NCI-H187 (cell line): ENCODE data around the gene NHLRC3.
"Not testable (repeated sequence)": the region's sequence is repeated elsewhere in the genome, so short reads cannot be mapped to it uniquely, and the experiment has no call there.

Source experiments
- DNase-seq, 2 experiments: peaks; one replicate each; lab custom pipeline; 2025; lab: John Stamatoyannopoulos, UW

Gene NHLRC3, protein sequence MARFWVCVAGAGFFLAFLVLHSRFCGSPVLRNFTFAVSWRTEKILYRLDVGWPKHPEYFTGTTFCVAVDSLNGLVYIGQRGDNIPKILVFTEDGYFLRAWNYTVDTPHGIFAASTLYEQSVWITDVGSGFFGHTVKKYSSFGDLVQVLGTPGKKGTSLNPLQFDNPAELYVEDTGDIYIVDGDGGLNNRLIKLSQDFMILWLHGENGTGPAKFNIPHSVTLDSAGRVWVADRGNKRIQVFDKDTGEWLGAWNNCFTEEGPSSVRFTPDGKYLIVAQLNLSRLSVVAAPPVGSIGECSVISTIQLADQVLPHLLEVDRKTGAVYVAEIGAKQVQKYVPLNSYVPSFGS

DNA sequence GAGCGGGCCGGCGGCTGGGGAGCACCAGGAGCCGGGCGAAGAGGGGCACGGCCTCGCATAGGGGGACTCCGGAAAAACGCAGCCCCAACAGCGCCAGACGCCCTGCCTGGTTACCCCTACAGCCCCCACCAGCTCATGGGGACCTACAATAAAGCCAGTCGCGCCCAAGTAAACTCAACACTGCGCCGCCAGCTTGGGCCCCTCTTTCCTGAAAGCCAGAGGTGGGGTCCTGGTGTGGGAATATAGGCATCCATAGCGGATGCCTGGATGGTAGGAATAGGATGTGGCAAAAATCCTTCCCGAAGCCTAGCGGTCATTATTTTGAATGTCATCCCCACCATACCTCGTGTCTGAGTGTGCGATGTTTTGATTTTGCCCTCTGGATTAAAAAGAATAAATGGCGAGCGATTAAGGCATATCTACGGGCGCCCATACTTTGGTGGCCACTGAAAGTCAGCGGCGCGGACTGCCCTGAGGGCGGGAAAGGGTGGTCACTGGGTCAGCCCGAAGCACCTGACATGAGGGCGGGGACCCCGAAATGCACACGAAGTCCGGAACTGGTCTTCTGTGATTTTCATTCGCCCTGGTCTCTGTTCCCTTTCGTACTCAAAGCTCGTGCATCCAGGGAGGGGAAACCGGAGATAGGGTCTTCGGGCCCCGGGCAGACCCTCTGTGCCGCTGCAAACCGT, at the start of gene NHLRC3, which contains the start of gene PROSER1:
NHLRC3 (plus strand) TSS at position 577 of the 689 bp plus-strand sequence. CDS start 184 bp downstream, outside the sequence.
PROSER1 (minus strand) TSS at position 210 of the 689 bp plus-strand sequence. CDS start 847 bp downstream, outside the sequence.
- DNase-seq = peak; percentile 83 to 95

DNA sequence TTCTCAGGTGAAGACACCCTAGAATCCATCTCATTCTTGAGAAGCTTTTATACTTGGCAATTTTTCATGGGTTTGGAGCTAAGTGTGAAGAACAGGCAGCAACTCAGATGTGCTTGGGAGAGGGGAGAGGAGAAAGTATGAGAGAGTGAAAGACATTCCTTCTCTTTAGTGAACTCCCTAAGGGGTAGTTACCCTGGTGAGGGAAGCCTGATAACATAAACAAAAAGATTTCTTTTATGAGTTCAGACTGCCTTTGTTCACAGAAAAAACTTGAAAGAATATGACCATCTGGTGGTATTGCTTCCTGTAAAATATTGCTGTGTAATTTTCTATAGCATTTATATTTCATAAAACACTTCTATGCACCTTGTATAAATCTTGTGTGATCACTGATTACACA, 47.6 kb upstream of the NHLRC3 start, which contains the start of gene STOML3:
STOML3 (minus strand) TSS at position 139 of the 400 bp plus-strand sequence; CDS start at position 29, 110 bp downstream.
- no peak for DNase-seq

DNA sequence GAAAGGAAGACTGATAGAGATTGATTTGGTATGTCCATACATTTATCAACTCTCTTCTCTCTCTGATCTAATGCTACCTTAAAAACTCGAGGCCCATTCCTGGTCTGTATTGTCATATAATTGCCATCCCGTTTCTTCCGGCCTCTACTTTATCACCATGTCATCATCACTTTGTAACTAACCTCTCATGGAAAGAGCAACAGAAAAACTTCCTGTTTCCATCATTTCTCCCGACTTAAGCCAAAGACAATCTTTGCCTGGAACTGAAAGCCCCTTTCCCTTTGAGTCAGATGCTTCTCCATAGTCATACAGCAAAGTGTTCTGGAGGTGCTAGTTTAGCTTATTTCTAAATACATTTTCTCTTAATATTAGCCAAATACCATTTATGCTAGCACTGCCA, 44.9 kb upstream of the NHLRC3 start:
- DNase-seq = no peak

DNA sequence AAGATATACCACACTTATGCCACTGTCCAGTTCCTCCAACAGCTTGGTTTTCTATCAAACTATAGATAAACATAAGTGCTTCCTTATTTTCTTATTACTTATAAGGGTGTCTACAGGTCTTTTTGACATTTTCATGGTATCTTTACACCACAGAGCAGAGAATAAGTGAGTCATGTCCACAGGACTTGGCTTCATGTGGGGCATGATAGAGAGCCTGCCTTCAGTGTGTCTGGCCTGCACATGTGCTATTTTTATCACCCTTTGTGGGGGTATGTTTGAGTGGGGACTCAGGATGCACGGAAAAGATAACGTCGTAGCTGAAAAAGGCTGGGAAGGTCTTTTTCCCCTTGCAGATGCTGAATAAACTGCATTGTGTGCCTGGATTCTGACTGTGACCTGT, 39.5 kb upstream of the NHLRC3 start:
- DNase-seq = no peak

DNA sequence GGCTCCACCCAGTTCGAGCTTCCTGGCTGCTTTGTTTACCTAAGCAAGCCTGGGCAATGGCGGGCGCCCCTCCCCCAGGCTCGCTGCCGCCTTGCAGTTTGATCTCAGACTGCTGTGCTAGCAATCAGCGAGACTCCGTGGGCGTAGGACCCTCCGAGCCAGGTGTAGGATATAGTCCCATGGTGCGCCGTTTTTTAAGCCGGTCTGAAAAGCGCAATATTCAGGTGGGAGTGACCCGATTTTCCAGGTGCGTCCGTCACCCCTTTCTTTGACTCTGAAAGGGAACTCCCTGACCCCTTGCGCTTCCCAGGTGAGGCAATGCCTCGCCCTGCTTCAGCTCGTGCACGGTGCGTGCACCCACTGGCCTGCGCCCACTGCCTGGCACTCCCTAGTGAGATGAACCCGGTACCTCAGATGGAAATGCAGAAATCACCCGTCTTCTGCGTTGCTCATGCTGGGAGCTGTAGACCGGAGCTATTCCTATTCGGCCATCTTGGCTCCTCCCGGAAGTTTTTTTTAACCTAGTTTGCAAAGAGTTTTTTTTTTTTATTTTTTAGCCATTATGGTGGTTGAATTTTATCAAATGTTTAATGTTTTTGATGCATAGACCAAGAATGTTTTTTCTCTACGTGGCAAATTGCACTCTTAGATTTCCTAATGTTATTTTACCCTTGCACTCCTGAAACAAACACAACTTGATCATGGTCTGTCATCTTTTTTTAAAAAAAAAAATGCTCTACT, 31.7 kb upstream of the NHLRC3 start:
- not testable (repeated sequence) for DNase-seq

DNA sequence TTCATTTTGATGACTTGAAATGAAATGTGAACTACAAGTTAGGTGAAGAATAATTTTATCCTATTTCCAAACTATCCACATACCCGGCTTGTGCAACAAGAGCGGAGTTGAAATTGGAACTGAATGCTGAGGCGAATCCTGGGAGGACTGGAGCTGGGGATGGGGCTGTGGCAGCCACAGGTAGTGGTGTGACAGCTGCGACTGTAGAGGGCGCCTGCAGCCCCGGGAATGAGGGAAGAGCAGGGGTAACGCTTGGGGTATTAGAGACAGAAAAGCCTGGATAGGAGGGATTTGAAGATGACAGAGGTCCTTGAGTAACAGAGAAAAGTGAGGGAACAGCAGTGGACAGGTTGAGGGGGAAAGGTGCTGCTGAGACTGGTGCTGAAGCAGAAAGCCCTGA, 25.6 kb upstream of the NHLRC3 start:
- no peak for DNase-seq

DNA sequence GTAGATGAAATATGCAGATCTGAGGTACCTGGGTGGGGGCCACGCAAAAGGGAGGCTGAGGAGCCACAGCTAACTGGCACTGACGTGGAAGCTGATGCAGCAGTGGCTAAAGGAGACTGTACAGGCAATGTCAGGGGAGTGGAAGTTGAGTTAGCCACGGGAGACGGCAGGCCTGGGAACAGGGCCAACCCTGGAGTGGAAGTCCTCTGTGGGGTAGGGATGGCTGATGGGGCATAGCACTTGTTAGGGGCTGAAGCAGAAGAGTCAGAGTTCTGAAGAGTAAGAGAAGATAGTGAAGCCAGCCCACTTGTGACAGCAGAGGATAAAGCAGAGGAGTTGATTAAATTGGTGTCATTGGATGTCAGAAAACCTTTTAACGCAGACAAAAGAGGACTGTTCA, 24.8 kb upstream of the NHLRC3 start:
- DNase-seq = no peak

DNA sequence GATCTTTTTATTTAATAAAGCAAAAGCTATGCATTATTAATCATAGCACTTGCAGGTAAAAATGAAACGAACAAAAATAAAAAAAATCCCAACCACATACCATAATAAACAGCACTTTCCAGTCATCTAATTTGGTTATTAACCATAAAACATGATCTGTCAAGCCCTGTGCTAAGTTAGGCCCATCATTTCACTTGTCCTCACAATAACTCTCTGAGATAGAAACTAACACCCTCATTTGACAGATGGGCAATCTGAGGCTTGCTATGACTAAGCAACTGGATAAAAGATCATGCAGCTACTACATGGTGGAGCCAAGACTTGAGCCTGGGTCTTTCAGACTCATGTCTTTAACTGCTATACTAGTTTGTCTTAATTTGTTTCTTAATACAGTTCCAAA, 22.2 kb upstream of the NHLRC3 start:
- no peak for DNase-seq

DNA sequence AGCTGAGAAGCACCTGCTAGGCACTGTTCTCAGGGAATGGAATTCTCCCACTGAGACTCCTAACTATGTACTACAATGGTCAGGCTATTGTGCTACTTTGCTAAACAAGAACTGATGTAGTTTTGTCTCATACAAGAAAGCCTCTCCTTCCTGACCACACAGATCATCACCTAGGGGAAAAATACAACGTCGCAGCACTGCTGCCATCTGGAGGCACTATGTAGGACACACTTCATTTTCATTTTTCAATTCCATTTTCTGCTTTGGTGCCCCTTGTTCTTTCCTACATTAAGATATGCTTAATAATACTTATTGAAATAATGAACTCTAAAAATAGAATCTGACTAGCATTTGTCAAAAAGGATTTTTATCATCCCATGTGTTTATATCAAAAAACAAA, 21.5 kb upstream of the NHLRC3 start:
- DNase-seq = no peak

DNA sequence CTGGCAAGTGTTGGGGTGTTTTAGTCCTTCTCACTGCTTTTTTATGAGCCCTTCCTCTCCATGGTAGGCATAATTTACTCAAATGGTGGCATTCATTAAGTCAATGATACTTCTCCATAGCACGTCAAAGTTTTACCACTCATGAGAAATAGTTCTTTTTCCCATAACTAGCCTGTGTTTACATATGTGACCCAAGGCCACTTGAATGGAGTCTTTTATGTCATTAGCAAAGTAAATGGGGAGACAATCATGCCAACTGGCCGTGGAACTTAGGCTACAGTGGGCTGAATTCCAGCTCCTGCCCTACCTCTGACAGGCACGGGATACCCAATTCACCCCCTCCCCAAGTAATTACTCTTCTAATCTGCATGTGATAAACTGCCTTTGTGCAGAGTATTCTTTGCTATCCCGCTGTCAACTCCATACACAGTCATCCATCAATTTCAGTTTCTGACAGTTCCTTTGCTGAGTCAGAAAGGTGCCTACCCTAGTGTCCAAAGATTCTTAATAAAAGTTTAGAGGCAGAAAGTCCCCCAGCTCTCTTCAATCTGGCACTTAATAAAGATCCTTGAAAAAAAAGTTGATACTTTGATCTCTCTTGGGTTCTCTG, 17.3 kb upstream of the NHLRC3 start:
- DNase-seq = no peak

DNA sequence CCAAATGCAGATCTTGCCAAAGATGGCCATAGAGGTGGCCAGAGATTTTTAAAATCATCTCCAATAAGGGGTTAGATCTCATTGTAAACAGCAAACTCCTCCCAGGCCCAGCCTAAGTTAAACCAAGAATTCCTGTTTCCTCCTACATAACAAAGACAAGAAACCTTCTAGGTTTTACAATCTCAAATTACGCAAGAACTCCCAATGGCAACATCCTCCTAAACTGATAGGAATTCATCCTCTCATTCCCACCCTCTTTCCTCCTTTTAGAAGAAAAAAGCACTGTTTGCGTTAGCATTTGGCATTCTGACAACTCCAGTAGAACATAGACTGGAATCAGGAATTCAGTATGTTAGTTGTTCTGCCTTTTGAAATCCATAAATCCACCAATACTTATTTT, 14.9 kb upstream of the NHLRC3 start:
- DNase-seq = no peak

DNA sequence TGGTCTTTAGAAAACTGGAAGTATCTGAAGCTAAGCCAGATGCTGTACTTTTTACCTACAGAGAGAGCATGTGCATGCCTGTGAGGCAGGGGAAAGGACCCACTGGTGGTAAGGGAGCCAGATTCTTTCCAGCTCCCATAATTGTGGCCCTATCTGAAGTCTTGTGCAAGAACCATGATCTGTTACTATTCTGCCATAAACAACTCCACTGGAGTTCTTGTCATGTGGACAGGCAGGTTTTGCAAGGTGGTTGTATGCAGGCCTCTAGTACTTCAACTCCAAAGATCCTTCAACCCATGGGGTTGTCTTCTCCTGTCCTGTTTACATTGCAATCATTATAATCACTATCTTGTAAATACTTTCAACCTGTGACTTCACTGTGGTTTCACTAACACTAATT, 14.5 kb upstream of the NHLRC3 start:
- no peak for DNase-seq

DNA sequence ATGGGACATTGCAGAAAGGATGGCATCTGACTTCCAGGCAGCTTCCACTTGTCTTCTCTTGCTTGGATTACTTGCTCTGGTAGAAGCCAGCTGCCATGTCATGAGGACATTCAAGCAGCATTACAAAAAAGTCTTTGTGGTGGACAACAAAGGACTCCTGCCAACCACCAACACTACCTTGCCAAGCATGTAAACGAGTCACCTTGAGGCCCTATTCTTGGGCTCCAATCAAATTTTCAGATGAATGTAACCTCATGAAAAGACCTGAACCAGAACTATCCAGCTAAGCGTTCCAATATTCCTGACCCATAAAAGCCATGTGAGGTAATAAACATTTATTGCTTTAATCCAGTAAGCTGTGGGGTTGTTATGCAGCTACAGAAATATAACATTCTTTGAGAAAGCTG, 12.8 kb upstream of the NHLRC3 start:
- no peak for DNase-seq

DNA sequence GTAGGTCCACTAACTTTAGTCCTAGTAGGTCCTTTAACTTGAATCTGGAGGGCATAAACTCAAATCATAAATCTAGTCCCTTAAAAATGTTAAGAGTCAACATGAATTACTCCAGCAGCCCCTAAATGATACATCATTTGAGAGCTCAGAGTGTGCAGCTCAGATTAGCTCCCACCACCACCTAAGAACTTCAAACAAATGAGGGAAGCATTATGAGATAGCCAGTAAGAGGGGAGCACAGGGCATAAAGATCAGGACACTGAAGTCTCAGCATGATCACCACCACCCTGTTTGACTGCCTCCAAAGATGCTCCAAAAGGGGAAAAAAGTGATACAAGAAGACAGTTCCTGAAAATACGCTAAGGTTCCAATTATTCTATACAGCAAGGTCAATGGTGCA, 6.1 kb upstream of the NHLRC3 start:
- no peak for DNase-seq

DNA sequence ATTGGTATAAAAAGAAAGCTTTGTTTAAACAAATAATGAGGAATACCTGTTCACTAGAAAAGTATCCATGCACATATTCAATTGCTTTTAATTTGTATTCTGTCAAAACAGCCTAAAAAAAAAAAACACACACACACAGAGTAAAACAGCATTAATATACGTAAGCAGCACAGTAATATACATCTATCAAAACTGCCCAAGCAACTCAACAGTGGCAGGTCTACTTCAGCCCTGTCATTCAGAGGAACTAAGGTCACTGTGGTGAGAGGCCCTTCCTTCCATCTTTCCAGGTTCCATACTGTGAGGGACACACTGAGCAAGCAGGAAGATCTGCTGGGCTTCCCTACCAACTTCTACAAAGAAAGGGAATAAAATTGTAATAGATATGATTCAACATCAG, 4.2 kb upstream of the NHLRC3 start:
- no peak for DNase-seq

DNA sequence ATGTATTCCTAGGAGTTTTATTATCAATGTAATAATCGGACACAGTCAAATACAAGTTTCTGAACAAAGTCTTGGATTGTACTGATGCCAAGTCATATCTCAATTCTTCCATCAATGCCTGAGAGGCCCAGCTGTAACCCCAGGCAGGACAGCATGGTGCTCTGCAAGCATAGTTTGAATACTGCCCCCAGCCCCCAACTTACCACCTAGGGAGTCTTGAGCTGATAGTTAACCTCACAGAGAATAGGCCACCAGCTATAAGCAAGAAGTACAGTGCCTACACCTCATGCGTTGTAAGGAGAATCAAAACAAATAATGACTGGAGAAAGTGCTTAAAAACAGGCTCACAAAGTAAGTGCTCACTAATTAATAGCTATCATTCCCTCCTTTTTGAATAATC, 3.1 kb upstream of the NHLRC3 start:
- no peak for DNase-seq

DNA sequence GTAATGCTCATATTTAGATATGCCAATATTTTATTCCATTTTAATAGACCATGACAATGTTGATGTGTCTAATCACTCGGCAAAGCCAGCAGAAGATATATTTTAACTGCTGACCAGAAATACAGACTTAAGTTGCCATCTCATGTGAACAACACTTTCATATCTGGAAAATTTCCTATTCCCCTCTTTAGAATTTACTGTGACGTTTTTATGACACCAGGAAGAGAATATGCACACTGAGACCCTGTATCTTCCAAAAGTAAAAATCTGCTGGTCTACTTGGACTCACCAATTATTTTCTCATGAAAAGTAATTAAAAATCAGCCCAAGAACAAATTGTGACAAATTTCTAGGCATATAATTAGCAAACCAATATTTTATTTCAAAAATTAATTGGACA, 2.5 kb upstream of the NHLRC3 start:
- DNase-seq = no peak

DNA sequence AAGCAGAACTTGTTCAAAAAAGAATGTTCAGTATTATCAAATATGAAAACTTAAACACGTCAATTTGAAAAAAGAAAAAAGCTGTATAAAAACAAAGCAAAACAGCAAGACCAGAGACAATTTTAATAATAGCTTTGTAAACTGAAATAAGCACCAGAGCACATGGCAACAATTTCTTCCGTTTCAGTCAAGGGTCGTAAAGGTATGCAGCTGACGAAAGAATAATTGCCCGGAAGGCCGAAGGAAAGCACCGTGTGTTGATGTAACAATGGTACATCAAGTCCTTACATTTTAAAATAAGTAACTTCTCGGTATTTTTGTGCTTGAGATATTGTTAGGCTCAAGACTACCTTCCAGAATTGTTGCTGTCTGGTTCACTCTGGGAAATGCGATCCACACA, 2.0 kb upstream of the NHLRC3 start:
- DNase-seq = no peak

DNA sequence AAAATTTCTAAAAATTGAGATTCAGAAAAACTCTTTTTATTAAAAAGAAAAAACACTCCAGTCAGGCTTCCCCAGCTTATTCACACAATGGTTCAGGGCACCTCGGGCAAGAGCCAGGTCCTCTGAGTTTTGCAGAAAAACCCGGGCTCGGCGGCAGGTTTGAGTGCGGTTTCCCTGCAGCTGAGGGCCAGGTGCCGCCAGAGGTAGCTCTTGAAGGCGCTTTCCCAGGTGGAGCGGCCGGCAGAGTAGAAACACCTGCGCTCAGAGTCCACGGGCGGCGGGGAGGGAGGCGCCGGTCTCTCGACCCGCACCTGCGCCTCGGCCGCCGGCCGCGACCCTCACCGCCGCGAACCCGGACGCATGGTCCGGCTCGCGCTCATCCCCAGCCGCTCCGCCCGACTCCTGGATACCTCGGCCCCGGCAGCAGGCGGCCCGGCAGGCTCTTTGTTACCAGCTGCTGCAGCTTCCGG, 811 bp upstream of the NHLRC3 start:
- DNase-seq = peak; percentile 68 to 75

DNA sequence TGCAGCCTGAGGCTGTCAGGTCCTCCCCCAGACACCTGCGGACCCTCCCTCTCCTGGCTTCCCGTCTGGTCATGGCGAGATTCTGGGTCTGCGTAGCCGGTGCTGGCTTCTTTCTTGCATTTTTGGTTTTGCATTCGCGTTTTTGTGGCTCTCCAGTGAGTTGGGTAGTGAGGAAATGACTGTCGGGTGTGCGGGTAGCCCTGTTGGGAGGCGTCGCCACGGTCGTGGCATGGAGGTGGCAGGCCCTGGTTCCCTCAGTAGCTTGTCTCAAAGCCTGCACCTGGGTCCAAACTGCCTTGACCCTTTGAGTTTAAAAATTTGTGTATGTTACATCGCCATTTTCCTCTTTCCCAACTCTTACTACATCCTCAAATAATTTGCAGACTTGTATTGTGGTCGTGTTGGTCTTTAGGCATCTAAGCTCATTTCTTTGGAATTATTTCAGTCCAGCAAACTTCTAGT, 344 bp downstream of the NHLRC3 start:
- no peak for DNase-seq

DNA sequence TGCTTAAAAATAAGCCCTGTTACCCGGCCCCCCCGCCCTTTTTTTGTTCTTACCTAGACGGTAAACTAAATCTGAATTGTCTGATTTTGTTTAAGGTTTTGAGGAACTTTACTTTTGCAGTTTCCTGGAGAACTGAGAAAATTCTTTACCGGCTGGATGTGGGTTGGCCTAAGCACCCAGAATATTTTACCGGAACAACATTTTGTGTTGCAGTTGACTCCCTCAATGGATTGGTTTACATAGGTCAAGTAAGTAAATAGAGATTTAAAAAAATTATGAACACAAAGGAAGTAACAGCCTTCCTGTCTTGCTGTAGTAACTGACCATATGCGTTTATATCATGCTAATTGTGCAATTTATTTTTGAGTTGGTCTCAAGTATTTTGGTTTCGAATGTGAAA, 785 bp downstream of the NHLRC3 start:
- DNase-seq = no peak

DNA sequence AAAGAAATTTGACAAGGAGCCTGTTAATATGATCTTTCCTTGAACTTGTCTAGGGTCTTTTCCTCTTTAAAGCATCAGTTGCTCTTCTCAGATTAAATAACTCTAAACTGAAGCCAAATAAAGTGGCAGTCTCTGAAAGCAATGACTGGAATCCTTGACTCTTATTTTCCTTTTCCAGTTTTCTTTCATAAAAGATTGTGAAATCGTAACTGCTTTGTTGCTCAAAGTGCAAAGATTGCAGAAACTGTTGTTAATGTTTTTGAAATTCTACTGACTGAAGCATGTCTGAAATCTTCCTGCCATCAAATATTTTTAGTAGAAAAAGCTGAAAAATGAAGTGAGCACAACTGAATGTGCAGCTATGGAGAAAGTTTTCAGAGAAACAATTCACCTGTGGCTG, 1.9 kb downstream of the NHLRC3 start:
- DNase-seq = no peak
